Neutrophil (primary cell): ENCODE measurements around the gene MAP2K7.

ENCODE experiments used
- H3K27ac ChIP-seq: fragments of 200-600 bp; sonication (generic); 2 replicates; pipeline ENCODE4 v1.5.1; 2016; ENCODE audit warnings: mild to moderate bottlenecking, moderate library complexity
- H3K27me3 ChIP-seq: fragments of 200-600 bp; sonication (generic); 2 replicates; pipeline ENCODE4 v1.6.0; 2016; ENCODE audit warnings: mild to moderate bottlenecking
- H3K36me3 ChIP-seq: fragments of 200-600 bp; sonication (generic); 2 replicates; pipeline ENCODE4 v1.5.1; 2017
- H3K4me1 ChIP-seq, 2 experiments: fragments of 200-600 bp in 1 of 2; sonication (generic) in 1 of 2; 1 replicate in 1 of 2; 2 replicates in 1 of 2; pipeline versions ENCODE4 v1.5.1 to v1.6.1; 2013 to 2016; ENCODE audit warnings: low read depth in 1 of 2, low read length in 1 of 2, mild to moderate bottlenecking in 1 of 2, moderate library complexity in 1 of 2; ENCODE audit not compliant: control insufficient read depth in 1 of 2, insufficient read depth in 1 of 2
- H3K4me3 ChIP-seq, 2 experiments: fragments of 200-600 bp in 1 of 2; sonication (generic) in 1 of 2; 1 replicate in 1 of 2; 2 replicates in 1 of 2; pipeline ENCODE4 v1.5.1; 2013 to 2016; ENCODE audit warnings: low read depth in 1 of 2, low read length in 1 of 2, mild to moderate bottlenecking in 1 of 2, moderate library complexity in 1 of 2
- H3K9me3 ChIP-seq: fragments of 200-600 bp; sonication (generic); 2 replicates; pipeline ENCODE4 v1.5.1; 2016
- CTCF ChIP-seq: fragments of 200-600 bp; sonication (generic); IDR thresholded peaks from 2 replicates; pipeline ENCODE4 v1.5.1; 2016; ENCODE audit warnings: antibody characterized with exemption

Gene MAP2K7

GRCh38 chr19:7909471-7910067 lies 5.9 kb downstream of the MAP2K7 start:
- H3K36me3 ChIP-seq: peaks cover 60% of the 10 kb centered on the region
- H3K9me3 ChIP-seq: no peaks in the 10 kb centered on the region
- H3K27me3 ChIP-seq: peaks cover 10% of the 10 kb centered on the region
- no peak overlapping the region for H3K27ac ChIP-seq
- TF ChIP-seq CTCF: no peak
- peaks cover 8 to 9% of the 10 kb centered on the region in 2 experiments for H3K4me1 ChIP-seq
- no peak overlapping the region for H3K4me3 ChIP-seq

- no peaks in the 10 kb centered on the region for H3K9me3 ChIP-seq
- no peak overlapping the region for H3K27ac ChIP-seq
- H3K36me3 ChIP-seq: peaks cover 60% of the 10 kb centered on the region
- H3K4me3 ChIP-seq: no peak overlapping the region
- peaks cover 19% of the 10 kb centered on the region for H3K27me3 ChIP-seq
- H3K4me1 ChIP-seq: peaks cover 0 to under 1% of the 10 kb centered on the region in 2 experiments
- TF ChIP-seq CTCF: no peak
These were observed 6.9 kb downstream of the MAP2K7 start for GRCh38 chr19:7910321-7911161.

- peaks cover 50% of the 10 kb centered on the region for H3K36me3 ChIP-seq
- H3K4me3 ChIP-seq: no peak overlapping the region
- peaks cover 5 to 12% of the 10 kb centered on the region in 2 experiments for H3K4me1 ChIP-seq
- H3K27ac ChIP-seq: no peak overlapping the region
- H3K9me3 ChIP-seq: no peaks in the 10 kb centered on the region
- H3K27me3 ChIP-seq: peaks cover 30% of the 10 kb centered on the region
- no peak for TF ChIP-seq CTCF
These were observed 7.9 kb downstream of the MAP2K7 start for GRCh38 chr19:7911508-7912143.

- Histone ChIP-seq H3K9me3 (no peaks in the 10 kb centered on the region), H3K36me3 (peaks cover 50% of the 10 kb centered on the region), H3K27me3 (peaks cover 36% of the 10 kb centered on the region), H3K27ac (no peak overlapping the region), H3K4me3 (no peak overlapping the region), H3K4me1 (peaks cover 10 to 18% of the 10 kb centered on the region in 2 experiments)
- TF ChIP-seq CTCF: no peak
These were observed 8.5 kb downstream of the MAP2K7 start for GRCh38 chr19:7912144-7912696.

GRCh38 chr19:7912697-7913564 lies 9.3 kb downstream of the MAP2K7 start:
- H3K4me1 ChIP-seq: peaks cover 17 to 25% of the 10 kb centered on the region in 2 experiments
- peaks cover 50% of the 10 kb centered on the region for H3K36me3 ChIP-seq
- peaks cover 43% of the 10 kb centered on the region for H3K27me3 ChIP-seq
- H3K9me3 ChIP-seq: no peaks in the 10 kb centered on the region
- no peak overlapping the region for H3K4me3 ChIP-seq
- no peak for TF ChIP-seq CTCF
- no peak overlapping the region for H3K27ac ChIP-seq
